ENCODE results near the gene SLCO2B1.

The SLCO2B1 gene

GRCh38 chr11:75241906-75242644, 91.2 kb downstream of the SLCO2B1 start:
- H4K20me1 ChIP-seq (ENCODE audit: insufficient read depth, low read length) = no peaks in the 10 kb centered on the region
- ATAC-seq (ENCODE audit: insufficient read depth, low read depth) = no peak
- no peak overlapping the region for H2AFZ ChIP-seq (ENCODE audit: low read depth, low read length)

GRCh38 chr11:75242722-75243600, 92.1 kb downstream of the SLCO2B1 start:
- Histone ChIP-seq H3K79me2 (ENCODE audit: insufficient read depth, low read length) (no peaks in the 10 kb centered on the region), H3K27me3 (ENCODE audit: insufficient read depth, low read length, poor library complexity) (no peaks in the 10 kb centered on the region), H3K27ac (ENCODE audit: low read length) (no peak overlapping the region), H3K9me3 (ENCODE audit: insufficient read depth, low read length, severe bottlenecking) (no peaks in the 10 kb centered on the region), H3K9ac (ENCODE audit: low read depth, low read length) (no peak overlapping the region), H3K36me3 (ENCODE audit: insufficient read depth, low read length) (no peaks in the 10 kb centered on the region), H3K4me3 (ENCODE audit: low read depth in 1 of 2, low read length in 2 of 2) (no peak overlapping the region), H4K20me1 (ENCODE audit: insufficient read depth, low read length) (no peaks in the 10 kb centered on the region), H2AFZ (ENCODE audit: low read depth, low read length) (no peak overlapping the region), H3K4me1 (ENCODE audit: insufficient read depth, low read length) (no peaks in the 10 kb centered on the region), H3K4me2 (ENCODE audit: insufficient read depth, low read length) (no peak overlapping the region)
- DNase-seq (no peak), ATAC-seq (ENCODE audit: insufficient read depth, low read depth) (no peak)
- TF ChIP-seq CTCF (IDR thresholded peaks at IDR 0.05; ENCODE audit: borderline replicate concordance, extremely low read depth, low read length, poor library complexity, severe bottlenecking) = no peak
- no peak for TF ChIP-seq EZH2 (IDR thresholded peaks at IDR 0.05; ENCODE audit: borderline replicate concordance, low read depth, low read length, severe bottlenecking)

More at GRCh38 chr11:75241906-75242644, 91.2 kb downstream of the SLCO2B1 start:
- DNase-seq = no peak
- H3K4me2 ChIP-seq (ENCODE audit: insufficient read depth, low read length) = no peak overlapping the region
- no peak overlapping the region for H3K27ac ChIP-seq (ENCODE audit: low read length)
- no peak overlapping the region for H3K4me3 ChIP-seq (ENCODE audit: low read depth in 1 of 2, low read length in 2 of 2)
- no peak for TF ChIP-seq EZH2 (IDR thresholded peaks at IDR 0.05; ENCODE audit: borderline replicate concordance, low read depth, low read length, severe bottlenecking)
- no peak for TF ChIP-seq CTCF (IDR thresholded peaks at IDR 0.05; ENCODE audit: borderline replicate concordance, extremely low read depth, low read length, poor library complexity, severe bottlenecking)
- H3K79me2 ChIP-seq (ENCODE audit: insufficient read depth, low read length) = no peaks in the 10 kb centered on the region
- H3K9me3 ChIP-seq (ENCODE audit: insufficient read depth, low read length, severe bottlenecking) = no peaks in the 10 kb centered on the region
- no peak overlapping the region for H3K9ac ChIP-seq (ENCODE audit: low read depth, low read length)
- no peaks in the 10 kb centered on the region for H3K36me3 ChIP-seq (ENCODE audit: insufficient read depth, low read length)
- H3K27me3 ChIP-seq (ENCODE audit: insufficient read depth, low read length, poor library complexity) = no peaks in the 10 kb centered on the region
- H3K4me1 ChIP-seq (ENCODE audit: insufficient read depth, low read length) = no peaks in the 10 kb centered on the region

GRCh38 chr11:75244052-75244814, 93.3 kb downstream of the SLCO2B1 start:
- Histone ChIP-seq H3K36me3 (ENCODE audit: insufficient read depth, low read length) (no peaks in the 10 kb centered on the region), H3K4me2 (ENCODE audit: insufficient read depth, low read length) (no peak overlapping the region), H3K27me3 (ENCODE audit: insufficient read depth, low read length, poor library complexity) (no peaks in the 10 kb centered on the region), H3K4me1 (ENCODE audit: insufficient read depth, low read length) (no peaks in the 10 kb centered on the region), H4K20me1 (ENCODE audit: insufficient read depth, low read length) (no peaks in the 10 kb centered on the region), H2AFZ (ENCODE audit: low read depth, low read length) (no peak overlapping the region), H3K79me2 (ENCODE audit: insufficient read depth, low read length) (no peaks in the 10 kb centered on the region), H3K4me3 (ENCODE audit: low read depth in 1 of 2, low read length in 2 of 2) (no peak overlapping the region), H3K27ac (ENCODE audit: low read length) (no peak overlapping the region), H3K9me3 (ENCODE audit: insufficient read depth, low read length, severe bottlenecking) (no peaks in the 10 kb centered on the region), H3K9ac (ENCODE audit: low read depth, low read length) (no peak overlapping the region)
- DNase-seq (no peak), ATAC-seq (ENCODE audit: insufficient read depth, low read depth) (no peak)
- TF ChIP-seq EZH2 (IDR thresholded peaks at IDR 0.05; ENCODE audit: borderline replicate concordance, low read depth, low read length, severe bottlenecking) (no peak), CTCF (IDR thresholded peaks at IDR 0.05; ENCODE audit: borderline replicate concordance, extremely low read depth, low read length, poor library complexity, severe bottlenecking) (no peak)
